Endothelial cell (in vitro differentiated cells): ENCODE data around the gene CTNNA1. TPM values are rescaled to one million over a fixed set of nuclear protein-coding genes. Genes with fewer than 3 reads are reported as not detected.
"Not testable (repeated sequence)": the region's sequence is repeated elsewhere in the genome, so short reads cannot be mapped to it uniquely, and the experiment has no call there.

Source experiments
- DNase-seq: peaks from one replicate; pipeline ENCODE4 v3.0.0; 2021; ENCODE audit warnings: low spot score
- H3K27ac Mint-ChIP-seq: one replicate; pipeline ENCODE4 v1.8.0; 2021; ENCODE audit warnings: mixed read lengths, inconsistent platforms; ENCODE audit not compliant: unreplicated experiment
- H3K27me3 Mint-ChIP-seq: one replicate; pipeline ENCODE4 v1.8.0; 2021; ENCODE audit warnings: mild to moderate bottlenecking, moderate library complexity, mixed read lengths, inconsistent platforms; ENCODE audit not compliant: unreplicated experiment
- H3K36me3 Mint-ChIP-seq: one replicate; pipeline ENCODE4 v1.8.0; 2021; ENCODE audit warnings: mild to moderate bottlenecking, low read depth, mixed read lengths, inconsistent platforms; ENCODE audit not compliant: unreplicated experiment
- H3K4me1 Mint-ChIP-seq: one replicate; pipeline ENCODE4 v1.8.0; 2021; ENCODE audit warnings: mild to moderate bottlenecking, mixed read lengths, inconsistent platforms; ENCODE audit not compliant: unreplicated experiment
- H3K4me3 Mint-ChIP-seq: one replicate; pipeline ENCODE4 v1.8.0; 2021; ENCODE audit warnings: mild to moderate bottlenecking, mixed read lengths, inconsistent platforms; ENCODE audit not compliant: unreplicated experiment
- H3K9me3 Mint-ChIP-seq: one replicate; pipeline ENCODE4 v1.8.0; 2021; ENCODE audit warnings: mixed read lengths, inconsistent platforms; ENCODE audit not compliant: unreplicated experiment
- CTCF ChIP-seq: fragments of 200-600 bp; sonication (generic); IDR thresholded peaks from one replicate; pipeline ENCODE4 v1.5.0; 2021; ENCODE audit warnings: antibody characterized with exemption; ENCODE audit not compliant: unreplicated experiment
- long read RNA-seq: library from polyadenylated mRNA; unstranded; transcript quantifications from one replicate; pipeline ENCODE4 v2.0.0, GENCODE V29; 2020; ENCODE audit not compliant: unreplicated experiment
- total RNA-seq: library from RNA; stranded (reverse); fragmentation: NEBNext Ultra II Directional; extraction: Animal tissue kit (Norgen Biotek cat#: 25700); gene quantifications from one replicate; pipeline ENCODE4 v1.2.1, GENCODE V29; 2021; ENCODE audit not compliant: unreplicated experiment

Gene CTNNA1, protein sequence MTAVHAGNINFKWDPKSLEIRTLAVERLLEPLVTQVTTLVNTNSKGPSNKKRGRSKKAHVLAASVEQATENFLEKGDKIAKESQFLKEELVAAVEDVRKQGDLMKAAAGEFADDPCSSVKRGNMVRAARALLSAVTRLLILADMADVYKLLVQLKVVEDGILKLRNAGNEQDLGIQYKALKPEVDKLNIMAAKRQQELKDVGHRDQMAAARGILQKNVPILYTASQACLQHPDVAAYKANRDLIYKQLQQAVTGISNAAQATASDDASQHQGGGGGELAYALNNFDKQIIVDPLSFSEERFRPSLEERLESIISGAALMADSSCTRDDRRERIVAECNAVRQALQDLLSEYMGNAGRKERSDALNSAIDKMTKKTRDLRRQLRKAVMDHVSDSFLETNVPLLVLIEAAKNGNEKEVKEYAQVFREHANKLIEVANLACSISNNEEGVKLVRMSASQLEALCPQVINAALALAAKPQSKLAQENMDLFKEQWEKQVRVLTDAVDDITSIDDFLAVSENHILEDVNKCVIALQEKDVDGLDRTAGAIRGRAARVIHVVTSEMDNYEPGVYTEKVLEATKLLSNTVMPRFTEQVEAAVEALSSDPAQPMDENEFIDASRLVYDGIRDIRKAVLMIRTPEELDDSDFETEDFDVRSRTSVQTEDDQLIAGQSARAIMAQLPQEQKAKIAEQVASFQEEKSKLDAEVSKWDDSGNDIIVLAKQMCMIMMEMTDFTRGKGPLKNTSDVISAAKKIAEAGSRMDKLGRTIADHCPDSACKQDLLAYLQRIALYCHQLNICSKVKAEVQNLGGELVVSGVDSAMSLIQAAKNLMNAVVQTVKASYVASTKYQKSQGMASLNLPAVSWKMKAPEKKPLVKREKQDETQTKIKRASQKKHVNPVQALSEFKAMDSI
- 521 TPM for total RNA-seq
- long read RNA-seq, transcript CTNNA1-201 (18 exons, 3,756 nt), result major isoform, 163 of 198 reads
- long read RNA-seq, partial matches to known transcripts, result 28 of 198 reads
- long read RNA-seq, other reads (novel, unspliced or antisense), result 6 of 198 reads

DNA sequence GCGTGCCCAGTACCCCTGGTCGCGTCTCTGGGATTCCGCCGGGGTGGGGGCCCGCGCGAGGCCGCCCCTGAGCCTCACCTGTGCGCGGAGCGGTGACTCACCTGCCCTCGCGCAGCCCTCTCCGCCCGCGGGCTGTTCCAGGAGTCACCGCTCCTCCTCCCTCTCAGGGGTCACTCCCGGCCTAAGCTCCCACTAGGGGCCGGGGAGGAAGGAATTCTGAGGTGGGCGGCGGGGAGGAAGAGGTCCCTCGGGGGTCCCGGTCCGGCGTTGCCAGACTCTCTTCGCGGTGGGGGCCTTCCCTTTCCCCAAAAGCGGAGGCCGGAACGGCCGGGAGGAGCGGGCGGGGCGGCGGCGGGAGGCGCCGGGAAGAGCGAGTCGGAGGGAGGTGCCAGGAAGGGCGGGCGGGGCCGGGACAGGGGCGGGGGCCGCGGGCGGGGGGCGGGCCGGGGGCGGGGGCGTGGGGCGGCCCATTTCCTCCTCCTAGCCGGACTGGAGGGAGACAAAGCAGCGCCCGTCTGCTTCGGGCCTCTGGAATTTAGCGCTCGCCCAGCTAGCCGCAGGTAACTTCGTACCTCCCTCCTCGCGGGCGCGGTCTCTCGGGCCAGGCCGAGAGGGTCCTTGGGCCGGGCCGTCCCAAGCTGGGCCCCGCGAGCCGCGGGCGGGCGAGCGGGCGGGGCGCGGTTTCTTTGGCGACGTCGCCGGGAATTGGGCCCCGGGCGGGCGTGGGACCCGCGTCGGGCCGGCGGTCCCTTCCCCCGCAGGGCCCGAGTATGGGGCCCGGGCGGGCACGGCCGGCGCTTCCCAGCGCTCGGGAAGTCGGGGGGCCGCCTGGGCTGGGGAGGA, at the start of gene CTNNA1:
Gene CTNNA1, plus strand, starts transcription at position 475 of the 843 bp plus-strand sequence. CDS start 28,500 bp downstream, outside the sequence.
- peak within 1 kb of the TSS; percentile 96 for H3K4me3 Mint-ChIP-seq
- peak; percentile 78 for DNase-seq
- TF ChIP-seq CTCF, result no peak
- H3K36me3 Mint-ChIP-seq, result peaks cover 23% of the 10 kb centered on the region
- H3K4me1 Mint-ChIP-seq, result peaks cover 29% of the 10 kb centered on the region
- H3K9me3 Mint-ChIP-seq, result no peaks in the 10 kb centered on the region
- H3K27ac Mint-ChIP-seq, result peak within 1 kb of the TSS; percentile 93
- peaks cover 14% of the 10 kb centered on the region for H3K27me3 Mint-ChIP-seq

DNA sequence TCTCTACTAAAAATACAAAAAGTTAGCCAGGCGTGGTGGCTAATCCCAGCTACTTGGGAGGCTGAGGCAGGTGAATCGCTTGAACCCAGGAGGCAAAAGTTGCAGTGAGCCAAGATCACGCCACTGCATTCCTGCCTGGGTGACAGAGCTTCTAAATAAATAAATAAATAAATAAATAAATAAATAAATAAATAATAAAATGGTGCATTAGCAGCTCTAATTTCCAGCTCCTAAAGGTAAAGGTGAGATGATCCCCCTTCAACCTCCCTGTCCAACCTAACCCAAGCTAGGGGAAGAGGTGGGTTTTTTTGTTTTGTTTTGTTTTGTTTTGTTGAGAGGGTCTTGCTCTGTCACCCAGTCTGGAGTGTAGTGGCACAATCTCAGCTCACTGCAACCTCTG, 49.4 kb upstream of the CTNNA1 start:
- not testable (repeated sequence) for H3K36me3 Mint-ChIP-seq, H3K27me3 Mint-ChIP-seq, H3K4me1 Mint-ChIP-seq, H3K27ac Mint-ChIP-seq, H3K9me3 Mint-ChIP-seq, DNase-seq, H3K4me3 Mint-ChIP-seq

GRCh38 chr5:138705007-138705406, 48.2 kb upstream of the CTNNA1 start:
- Mint-ChIP-seq H3K9me3 (no peaks in the 10 kb centered on the region), H3K4me1 (peaks cover 8% of the 10 kb centered on the region), H3K27me3 (peaks cover 1% of the 10 kb centered on the region), H3K27ac (no peak overlapping the region), H3K4me3 (no peak overlapping the region), H3K36me3 (no peaks in the 10 kb centered on the region)
- no peak for DNase-seq
- no peak for TF ChIP-seq CTCF

GRCh38 chr5:138705567-138705966, 47.7 kb upstream of the CTNNA1 start:
- TF ChIP-seq CTCF, result no peak
- Mint-ChIP-seq H3K9me3 (no peaks in the 10 kb centered on the region), H3K27me3 (peaks cover 1% of the 10 kb centered on the region), H3K36me3 (no peaks in the 10 kb centered on the region), H3K4me1 (peaks cover 8% of the 10 kb centered on the region), H3K4me3 (no peak overlapping the region), H3K27ac (no peak overlapping the region)
- DNase-seq, result no peak
